GM12878 (cell line): ENCODE results near the gene VMP1.

Experiments
- GABPA ChIP-seq: IDR thresholded peaks from 2 replicates; pipeline ENCODE4 v1.6.1; 2014; ENCODE audit warnings: antibody characterized with exemption, low read depth, mild to moderate bottlenecking, inconsistent platforms
- POLR2AphosphoS5 ChIP-seq: IDR thresholded peaks from 2 replicates; pipeline ENCODE4 v1.6.1; 2011; ENCODE audit warnings: mild to moderate bottlenecking, low read length, inconsistent platforms

DNA sequence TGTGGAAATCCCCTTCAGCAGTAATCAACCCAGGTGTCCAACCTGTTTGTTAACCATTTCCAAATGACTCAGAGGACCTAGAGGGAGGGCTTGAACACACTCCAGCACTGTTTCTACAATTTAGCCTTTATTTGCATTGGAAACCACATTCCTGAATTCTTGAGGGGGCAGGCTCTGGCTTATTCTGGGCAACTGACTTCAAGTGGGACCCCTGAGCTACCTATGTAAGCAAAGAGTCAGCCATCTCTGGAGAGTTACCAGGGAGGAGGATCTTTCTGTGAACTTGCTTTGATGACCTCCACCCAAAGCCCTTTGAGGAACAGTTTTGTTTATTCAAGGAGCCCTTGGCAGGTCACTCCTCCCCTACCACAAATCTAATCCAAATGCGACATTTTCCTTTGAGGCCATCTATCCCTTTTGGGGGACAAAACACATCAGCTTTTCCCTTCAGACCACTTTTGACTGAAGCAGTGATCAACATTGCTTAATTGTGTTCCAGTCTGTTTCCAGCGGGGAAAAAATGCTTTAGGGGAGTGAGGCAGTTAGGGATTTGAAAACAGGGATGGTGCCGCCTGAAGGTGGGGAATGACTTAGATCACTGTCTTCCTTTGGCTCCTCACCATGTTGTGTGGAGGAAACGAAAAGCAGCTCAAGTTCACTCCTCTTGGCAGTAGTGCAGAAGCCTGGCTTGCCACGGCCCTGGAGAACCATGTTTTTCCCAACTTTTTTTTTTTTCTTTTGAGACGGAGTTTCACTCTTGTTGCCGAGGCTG is 139.1 kb downstream of the VMP1 start:
- peak; percentile 42; the same call in 1 of the 2 replicates for TF ChIP-seq POLR2AphosphoS5
- no peak for TF ChIP-seq GABPA
